ENCODE results near the gene PTPRF.

GRCh38 chr1:43540653-43541071 is 10.0 kb downstream of the PTPRF start:
- no peak for TF ChIP-seq CTCF (IDR thresholded peaks at IDR 0.05)
- no peak for TF ChIP-seq POLR2A (IDR thresholded peaks at IDR 0.05)

All from lower leg skin (tissue), 3 donors.